OCI-LY1 (cell line): ENCODE measurements around the gene HTD2.

ENCODE experiments used
- H2AFZ ChIP-seq: fragments of 200-600 bp; sonication (generic), shearing (Covaris generic); 2 replicates; pipeline ENCODE4 v1.6.0; 2014; ENCODE audit warnings: antibody characterized with exemption, mild to moderate bottlenecking, low read length
- H3F3A ChIP-seq: fragments of 200-600 bp; sonication (generic), shearing (Covaris generic); 2 replicates; pipeline ENCODE4 v1.6.0; 2014; ENCODE audit warnings: mild to moderate bottlenecking, antibody characterized with exemption, low read length, moderate library complexity; ENCODE audit not compliant: insufficient read depth
- H3K27ac ChIP-seq: fragments of 200-600 bp; sonication (generic); 2 replicates; pipeline ENCODE4 v1.5.1; 2014; ENCODE audit warnings: low read length, mixed run types, mild to moderate bottlenecking, low read depth; ENCODE audit not compliant: poor library complexity, severe bottlenecking
- H3K27me3 ChIP-seq: fragments of 200-600 bp; sonication (generic); 2 replicates; pipeline ENCODE4 v1.6.0; 2014; ENCODE audit warnings: antibody characterized with exemption, mild to moderate bottlenecking, low read length, moderate library complexity; ENCODE audit not compliant: insufficient read depth
- H3K36me3 ChIP-seq: fragments of 200-600 bp; sonication (generic); 2 replicates; pipeline ENCODE4 v1.6.1; 2014; ENCODE audit warnings: mild to moderate bottlenecking, antibody characterized with exemption, low read length, moderate library complexity, mixed read lengths; ENCODE audit not compliant: insufficient read depth
- H3K4me1 ChIP-seq: fragments of 200-600 bp; sonication (generic); 2 replicates; pipeline ENCODE4 v1.5.1; 2014; ENCODE audit warnings: mild to moderate bottlenecking, low read length, moderate library complexity; ENCODE audit not compliant: insufficient read depth, severe bottlenecking
- H3K4me2 ChIP-seq: fragments of 200-600 bp; sonication (generic), shearing (Covaris generic); 2 replicates; pipeline ENCODE4 v1.6.1; 2014; ENCODE audit warnings: low read length
- H3K4me3 ChIP-seq: fragments of 200-600 bp; sonication (generic); 2 replicates; pipeline ENCODE4 v1.5.1; 2014; ENCODE audit warnings: low read length, low read depth, mild to moderate bottlenecking, mixed read lengths; ENCODE audit not compliant: poor library complexity, severe bottlenecking
- H3K79me2 ChIP-seq: fragments of 200-600 bp; shearing (Covaris generic); 2 replicates; pipeline ENCODE4 v1.6.1; 2016; ENCODE audit warnings: mixed run types, low read length, mixed read lengths; ENCODE audit not compliant: insufficient read depth
- H3K9ac ChIP-seq: fragments of 200-600 bp; sonication (generic), shearing (Covaris generic); 2 replicates; pipeline ENCODE4 v1.6.1; 2014; ENCODE audit warnings: mild to moderate bottlenecking, low read length, mixed read lengths
- H3K9me2 ChIP-seq: fragments of 200-600 bp; sonication (generic), shearing (Covaris generic); 2 replicates; pipeline ENCODE4 v1.6.1; 2014; ENCODE audit warnings: low read depth, mild to moderate bottlenecking, low read length, mixed read lengths
- H3K9me3 ChIP-seq: fragments of 200-600 bp; shearing (Covaris generic); 2 replicates; pipeline ENCODE4 v1.6.1; 2014; ENCODE audit warnings: low read length, mixed read lengths
- H4K20me1 ChIP-seq: fragments of 200-600 bp; sonication (generic), shearing (Covaris generic); 2 replicates; pipeline ENCODE4 v1.6.0; 2016; ENCODE audit warnings: mild to moderate bottlenecking, low read length; ENCODE audit not compliant: insufficient read depth
- EZH2 ChIP-seq: fragments of 200-600 bp; sonication (generic), shearing (Covaris generic); IDR thresholded peaks from 2 replicates; pipeline ENCODE4 v1.8.0; 2017; ENCODE audit warnings: borderline replicate concordance, mixed run types, mild to moderate bottlenecking, antibody characterized with exemption, low read length, moderate library complexity, mixed read lengths
- TF ChIP-seq, protein P1 (sequence below): fragments of 200-600 bp; sonication (generic), shearing (Covaris generic); IDR thresholded peaks from 2 replicates; pipeline ENCODE4 v1.5.1; 2017; ENCODE audit warnings: mild to moderate bottlenecking, antibody characterized with exemption, low read length, moderate library complexity, mixed read lengths

HTD2 gene

DNA sequence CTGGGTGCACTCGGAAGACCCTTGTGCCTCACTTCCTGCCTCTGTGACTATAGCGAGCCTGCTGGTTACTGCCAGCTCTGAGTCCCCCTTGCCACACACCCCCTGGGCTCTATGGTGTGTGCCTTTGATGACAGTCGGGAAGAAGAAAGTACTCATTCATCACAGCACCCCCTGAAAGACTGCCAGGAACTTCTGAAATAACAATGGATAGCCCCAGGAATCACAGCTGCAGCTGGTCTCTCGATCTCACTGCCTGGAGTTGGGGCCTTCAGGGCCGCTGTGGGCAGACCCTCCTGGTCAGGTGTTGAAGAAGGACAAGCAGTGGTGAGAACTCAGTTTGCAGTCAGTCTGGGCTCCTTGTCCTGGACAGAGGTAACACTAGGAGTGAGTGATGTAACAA, 10.1 kb upstream of the HTD2 start:
- Histone ChIP-seq H3K4me3 (no peak overlapping the region), H3K79me2 (no peaks in the 10 kb centered on the region), H3K27ac (no peak overlapping the region), H3K36me3 (peaks cover 7% of the 10 kb centered on the region; the same call in 1 of the 2 replicates), H3K27me3 (peaks cover 5% of the 10 kb centered on the region; the same call in 1 of the 2 replicates), H2AFZ (no peak overlapping the region), H3K4me2 (no peak overlapping the region), H4K20me1 (no peaks in the 10 kb centered on the region), H3F3A (no peaks in the 10 kb centered on the region), H3K9me2 (no peaks in the 10 kb centered on the region), H3K9ac (no peak overlapping the region), H3K4me1 (no peaks in the 10 kb centered on the region), H3K9me3 (no peaks in the 10 kb centered on the region; the same call in 1 of the 2 replicates)
- TF ChIP-seq, protein P1, sequence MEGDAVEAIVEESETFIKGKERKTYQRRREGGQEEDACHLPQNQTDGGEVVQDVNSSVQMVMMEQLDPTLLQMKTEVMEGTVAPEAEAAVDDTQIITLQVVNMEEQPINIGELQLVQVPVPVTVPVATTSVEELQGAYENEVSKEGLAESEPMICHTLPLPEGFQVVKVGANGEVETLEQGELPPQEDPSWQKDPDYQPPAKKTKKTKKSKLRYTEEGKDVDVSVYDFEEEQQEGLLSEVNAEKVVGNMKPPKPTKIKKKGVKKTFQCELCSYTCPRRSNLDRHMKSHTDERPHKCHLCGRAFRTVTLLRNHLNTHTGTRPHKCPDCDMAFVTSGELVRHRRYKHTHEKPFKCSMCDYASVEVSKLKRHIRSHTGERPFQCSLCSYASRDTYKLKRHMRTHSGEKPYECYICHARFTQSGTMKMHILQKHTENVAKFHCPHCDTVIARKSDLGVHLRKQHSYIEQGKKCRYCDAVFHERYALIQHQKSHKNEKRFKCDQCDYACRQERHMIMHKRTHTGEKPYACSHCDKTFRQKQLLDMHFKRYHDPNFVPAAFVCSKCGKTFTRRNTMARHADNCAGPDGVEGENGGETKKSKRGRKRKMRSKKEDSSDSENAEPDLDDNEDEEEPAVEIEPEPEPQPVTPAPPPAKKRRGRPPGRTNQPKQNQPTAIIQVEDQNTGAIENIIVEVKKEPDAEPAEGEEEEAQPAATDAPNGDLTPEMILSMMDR, result no peak

DNA sequence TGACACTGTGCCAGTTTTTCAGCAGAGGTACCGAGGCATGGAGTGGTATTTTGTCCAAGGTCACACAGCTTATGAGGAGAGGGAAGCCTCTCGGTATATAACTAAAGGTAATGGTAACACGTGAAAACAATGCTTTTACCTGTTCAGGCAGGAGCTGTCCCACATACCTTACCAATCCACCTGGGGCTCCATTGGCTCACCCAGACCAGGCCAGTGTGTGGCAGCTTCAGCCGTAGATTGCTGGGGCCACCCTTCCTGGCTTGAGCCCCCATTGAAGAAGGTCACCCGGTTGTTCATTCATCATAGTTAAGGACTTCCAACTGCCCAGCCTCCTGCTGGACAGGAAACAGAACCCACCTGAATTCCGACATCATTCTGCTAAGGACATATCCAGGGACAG, 9.5 kb upstream of the HTD2 start:
- Histone ChIP-seq H3K4me1 (no peaks in the 10 kb centered on the region), H2AFZ (no peak overlapping the region), H3K4me3 (no peak overlapping the region), H4K20me1 (no peaks in the 10 kb centered on the region), H3K9me3 (no peaks in the 10 kb centered on the region; the same call in 1 of the 2 replicates), H3K4me2 (no peak overlapping the region), H3K9ac (no peak overlapping the region), H3K79me2 (no peaks in the 10 kb centered on the region), H3K27ac (no peak overlapping the region), H3K27me3 (peaks cover 10% of the 10 kb centered on the region; the same call in 1 of the 2 replicates), H3K9me2 (no peaks in the 10 kb centered on the region), H3F3A (no peaks in the 10 kb centered on the region), H3K36me3 (peaks cover 7% of the 10 kb centered on the region; the same call in 1 of the 2 replicates)
- TF ChIP-seq, protein P1, result no peak
- no peak for TF ChIP-seq EZH2

DNA sequence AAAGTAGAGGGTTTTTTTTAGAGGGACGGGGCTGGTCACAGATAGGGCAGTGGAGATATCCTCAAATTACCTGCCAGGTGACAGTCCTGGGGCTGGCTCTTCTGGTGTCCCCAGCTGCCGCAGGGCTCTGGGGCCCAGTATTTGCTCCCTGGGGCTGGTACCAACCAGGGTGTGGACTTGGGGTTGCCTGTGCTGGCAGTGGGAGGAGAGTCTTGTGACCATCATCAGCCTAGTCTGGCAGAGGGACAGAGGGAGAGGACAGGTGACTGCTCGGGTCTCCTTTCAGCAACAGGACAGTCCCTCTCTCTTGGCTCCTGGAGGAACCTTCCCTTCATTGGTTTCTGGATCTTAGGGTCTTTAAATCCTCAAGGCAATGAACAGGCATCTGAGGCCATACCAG, 8.1 kb upstream of the HTD2 start:
- Histone ChIP-seq H3K4me1 (no peaks in the 10 kb centered on the region), H3K27me3 (peaks cover 12% of the 10 kb centered on the region; the same call in 1 of the 2 replicates), H3K9me2 (no peaks in the 10 kb centered on the region), H3K27ac (no peak overlapping the region), H3K36me3 (peaks cover 7% of the 10 kb centered on the region; the same call in 1 of the 2 replicates), H4K20me1 (no peaks in the 10 kb centered on the region), H3K79me2 (no peaks in the 10 kb centered on the region), H3K4me3 (no peak overlapping the region), H2AFZ (no peak overlapping the region), H3K9ac (no peak overlapping the region), H3K9me3 (no peaks in the 10 kb centered on the region; the same call in 1 of the 2 replicates), H3K4me2 (no peak overlapping the region), H3F3A (no peaks in the 10 kb centered on the region)
- TF ChIP-seq EZH2, result no peak
- TF ChIP-seq, protein P1, result no peak
